GM12874 (cell line): ENCODE data around the gene COX7A2L.

ENCODE experiments used
- TF ChIP-seq, protein P1 (sequence below): IDR thresholded peaks from 2 replicates; pipeline ENCODE4 v1.5.1; 2011; ENCODE audit warnings: low read depth, mild to moderate bottlenecking, control low read depth, low read length, moderate library complexity; ENCODE audit not compliant: insufficient read depth

Gene COX7A2L

DNA sequence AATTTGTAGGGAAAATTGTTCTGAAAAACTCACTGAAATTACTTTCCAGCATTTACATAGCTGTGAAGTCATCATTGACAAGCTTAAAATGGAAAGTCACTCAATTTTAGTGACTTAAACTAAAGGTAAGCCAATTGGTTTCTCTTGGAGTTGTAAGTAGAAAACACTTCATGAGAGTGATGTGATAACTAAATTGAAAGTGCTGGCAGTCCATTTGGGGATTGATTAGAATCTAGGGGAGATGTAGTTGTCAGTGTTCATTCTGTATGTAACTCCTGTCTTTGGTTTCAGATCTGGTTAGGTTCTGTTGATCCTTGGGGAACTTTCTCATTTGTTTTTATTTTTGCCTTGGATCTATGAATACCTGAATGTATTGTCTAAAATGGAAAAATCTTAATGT, 53.8 kb downstream of the COX7A2L start:
- TF ChIP-seq, protein P1, sequence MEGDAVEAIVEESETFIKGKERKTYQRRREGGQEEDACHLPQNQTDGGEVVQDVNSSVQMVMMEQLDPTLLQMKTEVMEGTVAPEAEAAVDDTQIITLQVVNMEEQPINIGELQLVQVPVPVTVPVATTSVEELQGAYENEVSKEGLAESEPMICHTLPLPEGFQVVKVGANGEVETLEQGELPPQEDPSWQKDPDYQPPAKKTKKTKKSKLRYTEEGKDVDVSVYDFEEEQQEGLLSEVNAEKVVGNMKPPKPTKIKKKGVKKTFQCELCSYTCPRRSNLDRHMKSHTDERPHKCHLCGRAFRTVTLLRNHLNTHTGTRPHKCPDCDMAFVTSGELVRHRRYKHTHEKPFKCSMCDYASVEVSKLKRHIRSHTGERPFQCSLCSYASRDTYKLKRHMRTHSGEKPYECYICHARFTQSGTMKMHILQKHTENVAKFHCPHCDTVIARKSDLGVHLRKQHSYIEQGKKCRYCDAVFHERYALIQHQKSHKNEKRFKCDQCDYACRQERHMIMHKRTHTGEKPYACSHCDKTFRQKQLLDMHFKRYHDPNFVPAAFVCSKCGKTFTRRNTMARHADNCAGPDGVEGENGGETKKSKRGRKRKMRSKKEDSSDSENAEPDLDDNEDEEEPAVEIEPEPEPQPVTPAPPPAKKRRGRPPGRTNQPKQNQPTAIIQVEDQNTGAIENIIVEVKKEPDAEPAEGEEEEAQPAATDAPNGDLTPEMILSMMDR = no peak

DNA sequence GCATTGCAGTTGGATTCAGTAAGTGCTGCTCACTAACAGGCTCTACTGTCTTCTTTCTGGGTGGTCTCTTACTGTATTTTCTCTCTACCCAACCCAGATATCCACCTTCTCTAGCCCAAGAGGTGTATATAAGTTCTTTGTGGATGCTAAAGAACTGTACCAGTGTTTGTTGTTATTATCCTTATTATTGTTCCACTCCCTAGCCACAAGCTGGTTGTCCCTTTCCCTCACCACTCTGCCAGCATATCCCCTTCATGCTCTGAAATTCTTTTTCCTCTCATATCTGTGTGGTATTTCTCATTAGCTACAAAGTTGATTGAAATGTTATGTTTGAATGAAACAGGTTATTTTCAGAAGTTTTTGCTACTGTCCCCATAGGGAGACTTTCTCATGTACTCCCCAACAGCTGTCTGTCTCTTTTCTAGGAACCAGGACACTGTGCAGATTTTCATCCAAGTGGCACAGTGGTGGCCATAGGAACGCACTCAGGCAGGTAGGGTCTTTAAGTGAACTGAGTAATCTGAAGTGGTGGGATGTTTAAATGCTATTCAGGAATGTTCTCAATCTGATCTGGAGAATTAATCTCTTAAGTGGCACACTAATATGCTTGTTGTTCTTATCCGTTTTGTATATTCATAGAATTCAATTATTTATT, 56.8 kb downstream of the COX7A2L start:
- TF ChIP-seq, protein P1 = no peak

DNA sequence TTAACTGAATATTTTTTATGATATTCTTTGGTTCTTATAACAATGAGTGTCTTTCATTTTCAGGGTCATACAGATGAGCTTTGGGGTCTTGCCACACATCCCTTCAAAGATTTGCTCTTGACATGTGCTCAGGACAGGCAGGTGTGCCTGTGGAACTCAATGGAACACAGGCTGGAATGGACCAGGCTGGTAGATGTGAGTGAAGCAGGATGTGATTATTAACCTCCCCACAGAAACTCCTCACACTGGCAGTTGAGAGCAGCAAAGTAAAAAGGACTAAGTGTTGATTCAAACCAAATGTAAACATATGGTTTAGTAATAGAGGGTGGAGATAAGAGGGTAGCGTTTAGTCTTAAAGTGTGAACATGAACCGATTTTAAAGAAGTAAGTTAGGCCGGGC, 57.8 kb downstream of the COX7A2L start:
- TF ChIP-seq, protein P1 = no peak

DNA sequence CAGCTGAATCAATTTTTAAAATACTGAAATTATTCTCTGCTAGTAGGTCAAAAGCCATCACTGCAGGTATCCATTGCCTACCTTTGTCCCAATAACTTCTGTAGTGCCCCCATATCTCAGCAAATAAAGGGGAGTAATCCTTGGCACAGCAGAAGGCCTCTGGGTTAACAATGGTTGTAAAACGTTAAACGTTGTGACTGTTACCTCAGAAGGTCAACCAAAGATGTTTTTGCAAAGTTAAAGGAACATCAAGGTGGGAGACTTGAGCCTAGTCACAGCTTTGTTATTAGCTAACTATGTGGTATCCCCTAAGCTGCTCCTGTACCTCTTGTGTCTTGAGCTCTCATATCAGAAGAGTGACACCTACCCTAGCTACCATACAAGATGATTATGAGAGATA, 60.5 kb downstream of the COX7A2L start:
- TF ChIP-seq, protein P1 = no peak
